ENCODE results near the gene DPPA4. TPM values are rescaled to one million over a fixed set of nuclear protein-coding genes. Genes with fewer than 3 reads are reported as not detected.
"Not testable (repeated sequence)": the region's sequence is repeated elsewhere in the genome, so short reads cannot be mapped to it uniquely, and the experiment has no call there.

The DPPA4 gene
- total RNA-seq, 1 donor from 2014 or later, result 215 TPM

DNA sequence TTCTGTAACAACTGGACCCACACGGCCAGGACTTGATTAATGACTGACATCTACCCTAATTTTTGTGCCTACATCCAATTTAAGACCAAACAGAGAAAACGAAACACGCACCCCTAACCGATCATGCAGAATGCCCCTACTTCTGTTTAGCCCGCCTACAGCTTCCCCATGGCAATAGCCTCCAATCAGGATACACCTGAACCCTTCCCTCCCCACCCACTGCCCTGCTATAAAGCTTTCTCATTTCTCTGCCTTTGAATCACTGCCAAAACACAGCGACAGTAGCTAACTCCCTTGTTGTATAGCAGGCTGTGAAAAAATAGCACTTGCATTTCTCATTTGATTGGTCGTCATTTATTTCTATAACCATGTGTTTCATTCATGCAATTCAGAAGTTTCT, 45.2 kb upstream of the DPPA4 start:
- Mint-ChIP-seq H3K27ac (no peak overlapping the region), H3K4me1 (peaks cover 7% of the 10 kb centered on the region), H3K27me3 (ENCODE audit: insufficient read depth, low read depth) (peaks cover 6% of the 10 kb centered on the region), H3K9me3 (no peaks in the 10 kb centered on the region), H3K36me3 (no peaks in the 10 kb centered on the region), H3K4me3 (no peak overlapping the region)
- H3K27me3 ChIP-seq, result no peaks in the 10 kb centered on the region
- H3K36me3 ChIP-seq, result no peaks in the 10 kb centered on the region
- no peak overlapping the region for H3K4me2 ChIP-seq
- DNase-seq (ENCODE audit: low spot score), result no peak
- H3K9me3 ChIP-seq (ENCODE audit: low read depth), result no peaks in the 10 kb centered on the region
- no peak for TF ChIP-seq EZH2phosphoT487 (IDR thresholded peaks at IDR 0.05)
- TF ChIP-seq, protein P1, sequence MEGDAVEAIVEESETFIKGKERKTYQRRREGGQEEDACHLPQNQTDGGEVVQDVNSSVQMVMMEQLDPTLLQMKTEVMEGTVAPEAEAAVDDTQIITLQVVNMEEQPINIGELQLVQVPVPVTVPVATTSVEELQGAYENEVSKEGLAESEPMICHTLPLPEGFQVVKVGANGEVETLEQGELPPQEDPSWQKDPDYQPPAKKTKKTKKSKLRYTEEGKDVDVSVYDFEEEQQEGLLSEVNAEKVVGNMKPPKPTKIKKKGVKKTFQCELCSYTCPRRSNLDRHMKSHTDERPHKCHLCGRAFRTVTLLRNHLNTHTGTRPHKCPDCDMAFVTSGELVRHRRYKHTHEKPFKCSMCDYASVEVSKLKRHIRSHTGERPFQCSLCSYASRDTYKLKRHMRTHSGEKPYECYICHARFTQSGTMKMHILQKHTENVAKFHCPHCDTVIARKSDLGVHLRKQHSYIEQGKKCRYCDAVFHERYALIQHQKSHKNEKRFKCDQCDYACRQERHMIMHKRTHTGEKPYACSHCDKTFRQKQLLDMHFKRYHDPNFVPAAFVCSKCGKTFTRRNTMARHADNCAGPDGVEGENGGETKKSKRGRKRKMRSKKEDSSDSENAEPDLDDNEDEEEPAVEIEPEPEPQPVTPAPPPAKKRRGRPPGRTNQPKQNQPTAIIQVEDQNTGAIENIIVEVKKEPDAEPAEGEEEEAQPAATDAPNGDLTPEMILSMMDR (IDR thresholded peaks at IDR 0.05), result no peak
- TF ChIP-seq EZH2 (IDR thresholded peaks at IDR 0.05), result no peak
- H3K27ac ChIP-seq, result no peak overlapping the region
- no peaks in the 10 kb centered on the region for H3F3A ChIP-seq (ENCODE audit: low read depth)
- H3K9ac ChIP-seq, result no peak overlapping the region
- no peaks in the 10 kb centered on the region for H3K79me2 ChIP-seq (ENCODE audit: low read depth)
- H4K20me1 ChIP-seq (ENCODE audit: low read depth), result no peaks in the 10 kb centered on the region
- H3K4me1 ChIP-seq, result no peaks in the 10 kb centered on the region
- H3K4me3 ChIP-seq, result no peak overlapping the region
- no peak overlapping the region for H2AFZ ChIP-seq (replicated peaks)

DNA sequence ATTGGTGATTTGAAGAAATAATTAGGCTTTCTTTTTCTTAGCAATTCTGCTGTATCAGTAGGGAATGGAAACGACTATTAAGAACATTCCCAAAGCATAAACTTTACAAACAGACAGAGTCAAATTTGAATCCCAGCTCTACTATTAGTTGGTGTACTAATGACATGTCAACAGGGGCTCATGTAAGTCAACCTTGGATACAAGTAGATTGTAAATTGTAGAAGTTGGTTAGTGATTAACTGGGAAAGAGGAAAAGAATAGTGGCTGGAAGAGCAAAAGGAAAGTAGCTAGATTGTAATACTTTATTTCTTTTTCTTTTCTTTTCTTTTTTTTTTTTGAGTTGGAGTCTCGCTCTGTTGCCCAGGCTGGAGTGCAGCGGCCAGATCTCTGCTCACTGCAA, 38.6 kb upstream of the DPPA4 start:
- H3K27me3 ChIP-seq, result no peaks in the 10 kb centered on the region
- no peak overlapping the region for H2AFZ ChIP-seq (replicated peaks)
- H3K4me2 ChIP-seq, result no peak overlapping the region
- no peak overlapping the region for H3K9ac ChIP-seq
- H3K4me1 ChIP-seq, result no peaks in the 10 kb centered on the region
- DNase-seq (ENCODE audit: low spot score), result no peak
- TF ChIP-seq EZH2 (IDR thresholded peaks at IDR 0.05), result no peak
- no peak for TF ChIP-seq EZH2phosphoT487 (IDR thresholded peaks at IDR 0.05)
- TF ChIP-seq, protein P1 (IDR thresholded peaks at IDR 0.05), result no peak
- Mint-ChIP-seq H3K27ac (no peak overlapping the region), H3K9me3 (no peaks in the 10 kb centered on the region), H3K4me1 (peaks cover 5% of the 10 kb centered on the region), H3K36me3 (no peaks in the 10 kb centered on the region), H3K27me3 (ENCODE audit: insufficient read depth, low read depth) (no peaks in the 10 kb centered on the region), H3K4me3 (no peak overlapping the region)
- no peaks in the 10 kb centered on the region for H3K79me2 ChIP-seq (ENCODE audit: low read depth)
- H3K9me3 ChIP-seq (ENCODE audit: low read depth), result no peaks in the 10 kb centered on the region
- no peak overlapping the region for H3K4me3 ChIP-seq
- H3F3A ChIP-seq (ENCODE audit: low read depth), result no peaks in the 10 kb centered on the region
- no peaks in the 10 kb centered on the region for H3K36me3 ChIP-seq
- H4K20me1 ChIP-seq (ENCODE audit: low read depth), result no peaks in the 10 kb centered on the region
- H3K27ac ChIP-seq, result no peak overlapping the region

- H4K20me1 ChIP-seq (ENCODE audit: low read depth); H3K4me1 ChIP-seq; H3K36me3 Mint-ChIP-seq; H3K9me3 ChIP-seq (ENCODE audit: low read depth); H3K27ac ChIP-seq; H3K4me1 Mint-ChIP-seq; H3K79me2 ChIP-seq (ENCODE audit: low read depth); H3K27me3 Mint-ChIP-seq (ENCODE audit: insufficient read depth, low read depth); H3K36me3 ChIP-seq; H3K4me3 Mint-ChIP-seq; DNase-seq (ENCODE audit: low spot score); H3K4me3 ChIP-seq; H3K27ac Mint-ChIP-seq; H2AFZ ChIP-seq (replicated peaks); H3F3A ChIP-seq (ENCODE audit: low read depth); H3K9me3 Mint-ChIP-seq; H3K9ac ChIP-seq; H3K4me2 ChIP-seq; H3K27me3 ChIP-seq: not testable (repeated sequence)
These were observed 37.1 kb upstream of the DPPA4 start for GRCh38 chr3:109374434-109374833.

DNA sequence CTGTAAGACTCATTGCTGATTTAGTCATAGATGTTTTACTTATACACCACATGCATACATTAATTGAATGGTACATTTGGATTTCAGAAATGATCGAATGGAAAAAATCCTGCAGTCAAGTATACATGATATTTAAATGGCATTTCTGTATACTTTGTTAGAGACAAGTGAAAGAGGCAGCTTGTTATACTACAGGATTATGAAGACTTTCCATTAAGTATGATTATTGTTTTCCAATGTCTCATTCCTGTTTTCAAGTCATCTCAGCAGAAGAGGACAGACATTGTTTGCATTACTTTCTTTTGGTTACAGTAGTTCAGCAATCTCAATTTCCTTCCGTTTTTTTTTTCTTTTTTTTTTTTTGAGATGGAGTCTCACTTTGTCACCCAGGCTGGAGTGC, 36.6 kb upstream of the DPPA4 start:
- Histone ChIP-seq H3K9ac (no peak overlapping the region), H3K4me2 (no peak overlapping the region), H2AFZ (replicated peaks) (no peak overlapping the region), H4K20me1 (ENCODE audit: low read depth) (no peaks in the 10 kb centered on the region), H3K79me2 (ENCODE audit: low read depth) (no peaks in the 10 kb centered on the region), H3K4me1 (no peaks in the 10 kb centered on the region), H3K4me3 (no peak overlapping the region), H3K9me3 (ENCODE audit: low read depth) (no peaks in the 10 kb centered on the region), H3K27me3 (no peaks in the 10 kb centered on the region), H3K27ac (no peak overlapping the region), H3K36me3 (no peaks in the 10 kb centered on the region), H3F3A (ENCODE audit: low read depth) (no peaks in the 10 kb centered on the region)
- Mint-ChIP-seq H3K36me3 (no peaks in the 10 kb centered on the region), H3K27me3 (ENCODE audit: insufficient read depth, low read depth) (peaks cover 2% of the 10 kb centered on the region), H3K4me1 (peaks cover 5% of the 10 kb centered on the region), H3K9me3 (no peaks in the 10 kb centered on the region), H3K4me3 (no peak overlapping the region), H3K27ac (no peak overlapping the region)
- no peak for DNase-seq (ENCODE audit: low spot score)
- TF ChIP-seq EZH2 (IDR thresholded peaks at IDR 0.05) (no peak), EZH2phosphoT487 (IDR thresholded peaks at IDR 0.05) (no peak)
- TF ChIP-seq, protein P1 (IDR thresholded peaks at IDR 0.05), result no peak
